GM18502 (cell line): ENCODE results near the gene CACNA1E.

Experiments used
- ATAC-seq: cut with Tn5 transposase; IDR thresholded peaks from one replicate; pipeline ENCODE4 v1.9.1; 2021; ENCODE audit warnings: mild to moderate bottlenecking; ENCODE audit not compliant: unreplicated experiment, poor library complexity

CACNA1E gene

GRCh38 chr1:181482521-181483284 is 614 bp upstream of the CACNA1E start:
- ATAC-seq: peak; percentile 66

- no peak for ATAC-seq
These were observed 1.5 kb downstream of the CACNA1E start for GRCh38 chr1:181484821-181485220.

- peak; percentile 57 for ATAC-seq
These were observed 2.2 kb downstream of the CACNA1E start for GRCh38 chr1:181485287-181486097.

GRCh38 chr1:181486098-181486420 is 2.7 kb downstream of the CACNA1E start:
- no peak for ATAC-seq

GRCh38 chr1:181488866-181489265 is 5.5 kb downstream of the CACNA1E start:
- ATAC-seq: no peak

- ATAC-seq: no peak
These were observed 7.0 kb downstream of the CACNA1E start for GRCh38 chr1:181490276-181490675.

- no peak for ATAC-seq
These were observed 7.7 kb downstream of the CACNA1E start for GRCh38 chr1:181490740-181491712.

GRCh38 chr1:181493166-181493565 is 9.8 kb downstream of the CACNA1E start:
- no peak for ATAC-seq

GRCh38 chr1:181493885-181494284 is 10.6 kb downstream of the CACNA1E start:
- ATAC-seq: no peak

GRCh38 chr1:181496759-181497158 is 13.4 kb downstream of the CACNA1E start:
- no peak for ATAC-seq

- no peak for ATAC-seq
These were observed 14.6 kb downstream of the CACNA1E start for GRCh38 chr1:181497870-181498269.

GRCh38 chr1:181499825-181500224 is 16.5 kb downstream of the CACNA1E start:
- no peak for ATAC-seq

GRCh38 chr1:181500636-181501035 is 17.3 kb downstream of the CACNA1E start:
- ATAC-seq: no peak

GRCh38 chr1:181501612-181502011 is 18.3 kb downstream of the CACNA1E start:
- ATAC-seq: no peak

- ATAC-seq: no peak
These were observed 20.0 kb downstream of the CACNA1E start for GRCh38 chr1:181503171-181503810.

GRCh38 chr1:181504399-181504842 is 21.1 kb downstream of the CACNA1E start:
- peak; percentile 66 for ATAC-seq

GRCh38 chr1:181506563-181507353 is 23.4 kb downstream of the CACNA1E start:
- no peak for ATAC-seq

GRCh38 chr1:181508486-181509165 is 25.3 kb downstream of the CACNA1E start:
- no peak for ATAC-seq
